Measurements from ENCODE around the gene TSPEAR. TPM values are rescaled to one million over a fixed set of nuclear protein-coding genes. Genes with fewer than 3 reads are reported as not detected.

The TSPEAR gene
- total RNA-seq, 1 experiment from 2014 or later: not detected

- intact Hi-C loops (cut with micrococcal nuclease; ENCODE audit: unreplicated experiment): no loop called here
- Mint-ChIP-seq H3K27ac (ENCODE audit: unreplicated experiment) (no peak overlapping the region), H3K9me3 (ENCODE audit: low read depth, unreplicated experiment) (no peaks in the 10 kb centered on the region), H3K4me1 (ENCODE audit: low read depth, unreplicated experiment) (no peaks in the 10 kb centered on the region), H3K27me3 (ENCODE audit: unreplicated experiment) (peaks cover 82% of the 10 kb centered on the region), H3K36me3 (ENCODE audit: insufficient read depth, unreplicated experiment) (peaks cover 5% of the 10 kb centered on the region), H3K4me3 (ENCODE audit: low read depth, unreplicated experiment) (no peak overlapping the region)
- BruUV-seq (replicated peaks): no TSS peak
- CTCF ChIA-PET: no interaction called here
- TF ChIP-seq, protein P1, sequence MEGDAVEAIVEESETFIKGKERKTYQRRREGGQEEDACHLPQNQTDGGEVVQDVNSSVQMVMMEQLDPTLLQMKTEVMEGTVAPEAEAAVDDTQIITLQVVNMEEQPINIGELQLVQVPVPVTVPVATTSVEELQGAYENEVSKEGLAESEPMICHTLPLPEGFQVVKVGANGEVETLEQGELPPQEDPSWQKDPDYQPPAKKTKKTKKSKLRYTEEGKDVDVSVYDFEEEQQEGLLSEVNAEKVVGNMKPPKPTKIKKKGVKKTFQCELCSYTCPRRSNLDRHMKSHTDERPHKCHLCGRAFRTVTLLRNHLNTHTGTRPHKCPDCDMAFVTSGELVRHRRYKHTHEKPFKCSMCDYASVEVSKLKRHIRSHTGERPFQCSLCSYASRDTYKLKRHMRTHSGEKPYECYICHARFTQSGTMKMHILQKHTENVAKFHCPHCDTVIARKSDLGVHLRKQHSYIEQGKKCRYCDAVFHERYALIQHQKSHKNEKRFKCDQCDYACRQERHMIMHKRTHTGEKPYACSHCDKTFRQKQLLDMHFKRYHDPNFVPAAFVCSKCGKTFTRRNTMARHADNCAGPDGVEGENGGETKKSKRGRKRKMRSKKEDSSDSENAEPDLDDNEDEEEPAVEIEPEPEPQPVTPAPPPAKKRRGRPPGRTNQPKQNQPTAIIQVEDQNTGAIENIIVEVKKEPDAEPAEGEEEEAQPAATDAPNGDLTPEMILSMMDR (IDR thresholded peaks at IDR 0.05; ENCODE audit: unreplicated experiment): no peak
- no peak for DNase-seq
Observed at GRCh38 chr21:44590311-44590721, 121.1 kb downstream of the TSPEAR start.

- H3K27ac Mint-ChIP-seq (ENCODE audit: unreplicated experiment): no peak overlapping the region
- no peak for DNase-seq
- CTCF ChIA-PET: no interaction called here
- no peaks in the 10 kb centered on the region for H3K9me3 Mint-ChIP-seq (ENCODE audit: low read depth, unreplicated experiment)
- BruUV-seq (replicated peaks): no TSS peak
- intact Hi-C loops (cut with micrococcal nuclease; ENCODE audit: unreplicated experiment): no loop called here
- peaks cover 82% of the 10 kb centered on the region for H3K27me3 Mint-ChIP-seq (ENCODE audit: unreplicated experiment)
- TF ChIP-seq, protein P1 (IDR thresholded peaks at IDR 0.05; ENCODE audit: unreplicated experiment): no peak
- peaks cover 5% of the 10 kb centered on the region for H3K36me3 Mint-ChIP-seq (ENCODE audit: insufficient read depth, unreplicated experiment)
- H3K4me3 Mint-ChIP-seq (ENCODE audit: low read depth, unreplicated experiment): no peak overlapping the region
- no peaks in the 10 kb centered on the region for H3K4me1 Mint-ChIP-seq (ENCODE audit: low read depth, unreplicated experiment)
Observed at GRCh38 chr21:44589586-44590305, 121.6 kb downstream of the TSPEAR start.

- Mint-ChIP-seq H3K27ac (ENCODE audit: unreplicated experiment) (no peak overlapping the region), H3K4me3 (ENCODE audit: low read depth, unreplicated experiment) (no peak overlapping the region), H3K27me3 (ENCODE audit: unreplicated experiment) (peaks cover 82% of the 10 kb centered on the region), H3K9me3 (ENCODE audit: low read depth, unreplicated experiment) (no peaks in the 10 kb centered on the region), H3K4me1 (ENCODE audit: low read depth, unreplicated experiment) (no peaks in the 10 kb centered on the region), H3K36me3 (ENCODE audit: insufficient read depth, unreplicated experiment) (peaks cover 5% of the 10 kb centered on the region)
- intact Hi-C loops (cut with micrococcal nuclease; ENCODE audit: unreplicated experiment): no loop called here
- no TSS peak for BruUV-seq (replicated peaks)
- CTCF ChIA-PET: no interaction called here
- TF ChIP-seq, protein P1 (IDR thresholded peaks at IDR 0.05; ENCODE audit: unreplicated experiment): no peak
- no peak for DNase-seq
Observed at GRCh38 chr21:44589094-44589493, 122.3 kb downstream of the TSPEAR start.

GRCh38 chr21:44585892-44586291, 125.5 kb downstream of the TSPEAR start:
- Mint-ChIP-seq H3K4me3 (ENCODE audit: low read depth, unreplicated experiment) (no peak overlapping the region), H3K36me3 (ENCODE audit: insufficient read depth, unreplicated experiment) (no peaks in the 10 kb centered on the region), H3K27me3 (ENCODE audit: unreplicated experiment) (peaks cover 83% of the 10 kb centered on the region), H3K4me1 (ENCODE audit: low read depth, unreplicated experiment) (no peaks in the 10 kb centered on the region), H3K9me3 (ENCODE audit: low read depth, unreplicated experiment) (peaks cover 11% of the 10 kb centered on the region), H3K27ac (ENCODE audit: unreplicated experiment) (no peak overlapping the region)
- TF ChIP-seq, protein P1 (IDR thresholded peaks at IDR 0.05; ENCODE audit: unreplicated experiment): no peak
- CTCF ChIA-PET: no interaction called here
- no peak for DNase-seq
- intact Hi-C loops (cut with micrococcal nuclease; ENCODE audit: unreplicated experiment): no loop called here
- no TSS peak for BruUV-seq (replicated peaks)

All from Calu3 (cell line).